ENCODE measurements around the gene SPEM3.
A peak's percentile ranks its signal among the peaks of the same experiment; 100 is the strongest.

The SPEM3 gene

DNA sequence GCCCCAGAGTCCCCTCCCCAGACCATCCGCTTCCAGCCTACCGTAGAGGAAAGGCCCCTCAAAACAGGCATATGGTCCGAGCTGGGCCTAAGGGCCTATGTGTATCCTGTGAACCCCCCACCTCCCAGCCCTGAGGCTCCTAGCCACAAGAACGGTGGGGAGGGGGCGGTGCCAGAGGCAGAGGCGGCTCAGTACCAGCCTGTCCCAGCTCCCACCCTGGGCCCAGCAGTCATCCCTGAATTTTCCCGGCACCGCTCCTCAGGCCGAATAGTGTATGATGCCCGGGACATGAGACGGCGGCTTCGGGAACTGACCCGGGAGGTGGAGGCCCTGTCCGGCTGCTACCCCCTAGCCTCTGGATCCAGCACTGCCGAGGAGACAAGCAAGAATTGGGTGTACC is 7.5 kb upstream of the SPEM3 start:
- no peak for DNase-seq (ENCODE audit: low spot score)

DNA sequence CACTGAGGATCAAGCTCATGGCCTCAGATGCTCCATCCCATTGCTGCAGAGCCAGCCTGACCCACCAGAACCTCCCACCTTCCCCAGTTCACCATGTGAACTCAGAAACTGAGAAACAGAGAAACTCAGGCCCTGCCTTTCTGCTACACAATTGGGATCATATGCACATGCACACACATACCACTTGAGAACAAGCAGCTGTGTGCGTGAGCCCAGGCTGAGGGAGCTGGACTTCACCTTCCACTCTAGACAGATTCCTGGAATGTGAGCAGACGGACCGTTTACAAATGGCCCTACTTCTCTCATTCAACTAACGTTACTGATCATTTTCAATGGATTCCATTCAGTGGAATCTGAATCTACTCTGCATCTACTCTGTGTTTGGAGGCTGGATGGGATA is 5.0 kb upstream of the SPEM3 start:
- DNase-seq (ENCODE audit: low spot score): no peak

- DNase-seq (ENCODE audit: low spot score): no peak
Measured at GRCh38 chr17:7425316-7425715, 3.3 kb upstream of the SPEM3 start, which contains the start of gene SPEM2. SPEM2 (plus strand) TSS chr17:7425616; CDS start chr17:7425689, 73 bp downstream.

DNA sequence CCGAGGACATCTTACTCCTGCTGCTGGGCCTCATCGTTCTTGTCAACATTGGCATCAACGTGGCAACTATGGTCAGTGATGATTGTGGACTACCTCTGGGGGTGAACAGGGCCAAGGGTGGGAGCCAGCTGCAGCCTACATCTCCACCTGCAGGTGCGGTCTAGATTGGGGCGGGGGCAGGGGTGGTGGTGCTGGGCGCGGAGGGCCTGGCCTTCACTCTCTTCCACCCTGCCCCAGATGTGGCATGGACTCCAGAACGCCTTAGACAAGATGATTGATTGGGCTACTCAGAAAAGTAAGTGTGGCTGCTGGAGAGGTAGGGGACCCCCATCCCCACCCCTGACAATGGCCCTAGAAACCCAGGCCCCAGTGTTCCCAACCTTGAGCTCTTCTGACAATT is 2.9 kb upstream of the SPEM3 start:
- no peak for DNase-seq (ENCODE audit: low spot score)

DNA sequence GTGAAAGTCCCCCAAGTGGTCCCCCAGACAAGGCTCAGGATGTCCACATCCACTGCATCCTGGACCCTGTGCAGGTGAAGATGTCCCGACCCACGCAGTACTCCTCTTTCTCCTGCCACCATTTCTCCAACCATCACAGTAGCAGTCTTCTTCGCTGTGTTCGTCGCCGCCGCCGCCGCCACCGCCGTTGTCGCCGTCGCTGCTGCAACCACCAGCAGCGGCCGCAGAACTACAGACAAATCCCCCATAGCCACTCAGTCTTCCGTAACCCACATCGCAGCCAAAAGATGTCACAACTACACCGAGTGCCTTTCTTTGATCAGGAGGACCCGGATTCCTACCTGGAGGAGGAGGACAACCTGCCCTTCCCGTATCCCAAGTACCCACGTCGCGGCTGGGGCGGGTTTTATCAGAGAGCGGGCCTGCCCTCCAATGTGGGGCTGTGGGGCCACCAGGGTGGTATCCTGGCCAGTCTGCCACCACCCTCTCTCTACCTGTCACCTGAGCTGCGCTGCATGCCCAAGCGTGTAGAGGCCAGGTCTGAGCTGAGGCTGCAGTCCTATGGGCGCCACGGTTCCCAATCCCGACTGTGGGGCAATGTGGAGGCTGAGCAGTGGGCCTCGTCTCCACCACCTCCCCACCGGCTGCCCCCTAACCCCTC is 2.3 kb upstream of the SPEM3 start:
- DNase-seq (ENCODE audit: low spot score): no peak

GRCh38 chr17:7426896-7427489 is 1.7 kb upstream of the SPEM3 start:
- no peak for DNase-seq (ENCODE audit: low spot score)

DNA sequence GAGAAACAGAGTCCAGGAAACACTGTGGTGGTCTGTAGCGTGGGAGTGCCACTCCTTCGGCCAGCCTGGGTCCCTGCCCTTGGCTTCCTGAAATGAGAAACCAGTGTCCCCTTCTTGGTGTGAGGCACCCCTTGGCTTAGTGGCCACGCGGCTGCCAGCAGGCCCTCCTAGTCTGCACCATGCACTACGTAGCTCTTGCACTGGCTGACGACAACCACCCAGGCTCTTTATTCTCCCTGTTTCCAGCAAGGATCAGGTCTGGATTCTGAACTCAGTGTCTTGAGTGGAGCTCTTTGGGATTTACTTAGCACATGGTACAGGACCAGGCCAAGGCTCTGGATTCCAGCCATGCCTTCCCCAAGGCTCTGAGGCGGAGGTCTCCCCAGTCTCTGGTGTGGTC is 1.1 kb upstream of the SPEM3 start:
- DNase-seq (ENCODE audit: low spot score): no peak

GRCh38 chr17:7429722-7430121 is 1.1 kb downstream of the SPEM3 start:
- DNase-seq (ENCODE audit: low spot score): no peak

DNA sequence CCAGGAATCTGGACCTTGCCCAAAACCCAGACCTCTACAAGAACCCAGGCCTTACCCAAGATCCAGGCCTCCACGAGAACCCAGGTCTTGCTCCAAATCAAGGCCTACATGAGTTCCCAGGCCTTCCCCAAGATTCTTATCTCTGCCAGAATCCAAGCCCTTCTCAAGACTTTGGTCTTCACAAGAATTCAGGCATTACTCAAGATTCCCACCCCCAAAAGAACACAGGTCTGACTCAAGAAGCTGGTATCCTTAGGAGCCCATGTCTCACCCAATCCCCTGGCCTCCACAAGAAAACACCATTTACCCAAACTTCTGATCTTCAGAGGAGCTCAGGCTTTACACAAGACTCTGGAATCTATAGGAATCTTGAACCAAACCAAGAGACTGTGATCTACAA is 2.6 kb downstream of the SPEM3 start:
- DNase-seq (ENCODE audit: low spot score): no peak

- DNase-seq (ENCODE audit: low spot score): no peak
Measured at GRCh38 chr17:7432296-7432695, 3.6 kb downstream of the SPEM3 start.

- peak; percentile 27 for DNase-seq (ENCODE audit: low spot score)
Measured at GRCh38 chr17:7435676-7436555, 7.3 kb downstream of the SPEM3 start.

DNA sequence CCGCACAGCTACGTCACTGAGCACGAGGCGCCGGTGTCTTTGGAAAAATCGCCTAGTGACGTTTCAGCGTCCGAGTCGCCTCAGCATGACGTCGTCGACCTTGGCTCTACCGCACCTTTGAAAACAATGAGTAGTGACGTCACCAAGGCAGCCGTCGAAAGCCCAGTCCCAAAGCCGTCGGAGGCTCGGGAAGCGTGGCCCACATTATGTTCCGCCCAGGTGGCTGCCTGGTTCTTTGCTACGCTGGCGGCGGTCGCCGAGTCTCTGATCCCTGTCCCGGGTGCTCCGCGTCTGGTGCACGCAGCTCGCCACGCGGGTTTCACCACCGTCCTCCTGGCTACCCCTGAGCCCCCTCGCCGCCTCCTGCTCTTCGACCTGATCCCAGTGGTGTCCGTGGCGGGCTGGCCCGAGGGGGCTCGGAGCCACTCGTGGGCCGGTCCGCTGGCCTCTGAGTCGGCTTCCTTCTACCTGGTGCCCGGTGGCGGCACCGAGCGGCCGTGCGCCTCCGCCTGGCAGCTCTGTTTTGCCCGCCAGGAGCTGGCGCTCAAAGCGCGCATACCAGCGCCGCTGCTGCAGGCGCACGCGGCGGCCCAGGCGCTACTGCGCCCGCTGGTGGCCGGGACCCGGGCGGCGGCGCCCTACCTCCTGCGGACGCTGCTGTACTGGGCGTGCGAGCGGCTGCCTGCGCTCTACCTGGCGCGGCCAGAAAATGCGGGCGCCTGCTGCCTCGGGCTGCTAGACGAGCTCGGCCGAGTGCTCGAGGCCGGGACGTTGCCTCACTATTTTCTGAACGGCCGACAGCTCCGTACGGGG is 8.1 kb downstream of the SPEM3 start:
- peak; percentile 75 for DNase-seq (ENCODE audit: low spot score)

DNA sequence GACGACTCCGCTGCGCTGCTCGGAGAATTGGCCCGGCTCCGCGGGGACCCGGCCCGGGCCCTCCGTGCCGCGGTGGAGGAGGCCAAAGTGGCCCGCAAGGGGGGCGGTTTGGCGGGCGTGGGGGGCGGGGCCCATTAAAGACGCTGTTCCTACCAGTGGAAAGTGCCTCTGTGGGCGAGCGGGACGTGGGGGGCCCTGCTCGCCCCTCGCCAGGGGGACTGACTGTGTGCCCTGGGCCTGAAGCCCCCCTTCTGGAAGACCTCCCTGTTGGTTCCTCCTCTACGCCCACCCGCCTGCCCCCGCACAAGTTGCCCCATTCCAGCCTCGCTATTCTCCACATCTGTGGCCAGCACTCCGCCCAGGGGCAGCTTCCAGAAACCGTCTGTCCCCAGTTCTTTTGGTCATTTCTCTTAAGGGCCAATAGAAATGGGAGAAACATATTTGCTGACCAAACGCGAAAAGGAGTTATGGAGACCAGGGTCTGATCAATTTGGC is 8.8 kb downstream of the SPEM3 start:
- DNase-seq (ENCODE audit: low spot score): no peak

DNA sequence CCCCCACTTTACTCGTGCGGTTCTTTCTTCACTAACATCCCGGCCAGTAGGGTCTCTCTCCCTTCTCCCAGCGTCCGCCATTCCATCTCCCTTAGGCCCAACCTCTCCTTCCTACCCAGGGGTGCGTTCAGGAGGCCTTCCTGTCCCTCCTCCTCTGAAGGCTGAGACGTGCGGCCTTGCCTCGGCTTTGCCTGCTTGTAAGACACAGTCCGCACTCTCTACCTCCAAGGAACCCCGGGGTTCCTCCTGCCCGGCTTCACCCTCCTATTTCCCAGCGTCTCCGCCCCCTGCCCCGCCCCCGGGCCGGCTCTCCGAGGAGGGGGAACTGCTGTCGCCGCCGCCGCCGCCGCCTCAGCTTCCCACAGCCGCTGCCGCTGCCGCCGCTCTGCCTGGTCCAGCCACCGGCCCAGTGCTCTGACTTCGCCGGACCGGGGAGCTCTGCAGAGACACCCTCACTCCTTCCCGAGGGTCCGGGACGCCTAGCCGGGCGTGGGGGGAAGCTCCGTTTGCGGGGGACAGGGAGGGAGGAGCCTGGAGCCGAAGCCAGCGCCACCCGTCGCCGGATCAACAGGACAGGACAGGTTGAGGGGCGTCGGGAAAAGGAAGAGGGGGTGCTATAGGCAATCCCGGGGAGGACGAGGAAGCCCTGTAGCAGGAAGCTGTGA is 9.4 kb downstream of the SPEM3 start:
- no peak for DNase-seq (ENCODE audit: low spot score)

GRCh38 chr17:7438656-7439460 is 10.2 kb downstream of the SPEM3 start:
- DNase-seq (ENCODE audit: low spot score): no peak

DNA sequence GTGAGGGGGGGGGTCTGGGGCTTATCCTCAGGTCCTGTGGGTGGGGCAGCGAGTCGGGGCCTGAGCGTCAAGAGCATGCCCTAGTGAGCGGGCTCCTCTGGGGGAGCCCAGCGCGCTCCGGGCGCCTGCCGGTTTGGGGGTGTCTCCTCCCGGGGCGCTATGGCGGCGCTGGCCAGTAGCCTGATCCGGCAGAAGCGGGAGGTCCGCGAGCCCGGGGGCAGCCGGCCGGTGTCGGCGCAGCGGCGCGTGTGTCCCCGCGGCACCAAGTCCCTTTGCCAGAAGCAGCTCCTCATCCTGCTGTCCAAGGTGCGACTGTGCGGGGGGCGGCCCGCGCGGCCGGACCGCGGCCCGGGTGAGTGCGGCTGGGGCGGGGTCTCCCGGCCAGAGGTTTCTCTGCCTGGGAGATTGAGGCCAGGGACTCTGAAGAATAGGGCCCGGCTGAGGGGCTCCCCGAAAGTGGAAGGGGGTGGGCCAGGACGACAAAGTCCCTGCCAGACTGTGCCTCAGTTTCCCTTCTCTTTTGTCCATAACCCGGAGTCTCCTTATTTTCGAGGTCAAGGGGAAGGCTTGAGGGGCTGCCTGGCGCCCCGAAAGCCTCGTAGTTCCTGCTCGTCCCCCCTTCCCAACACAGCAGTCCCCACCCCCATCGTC is 10.9 kb downstream of the SPEM3 start, which contains the start of gene FGF11:
TSS of gene FGF11 (plus strand) at position 51 of the 651 bp plus-strand sequence. CDS start at position 160, 109 bp downstream.
- no peak for DNase-seq (ENCODE audit: low spot score)

DNA sequence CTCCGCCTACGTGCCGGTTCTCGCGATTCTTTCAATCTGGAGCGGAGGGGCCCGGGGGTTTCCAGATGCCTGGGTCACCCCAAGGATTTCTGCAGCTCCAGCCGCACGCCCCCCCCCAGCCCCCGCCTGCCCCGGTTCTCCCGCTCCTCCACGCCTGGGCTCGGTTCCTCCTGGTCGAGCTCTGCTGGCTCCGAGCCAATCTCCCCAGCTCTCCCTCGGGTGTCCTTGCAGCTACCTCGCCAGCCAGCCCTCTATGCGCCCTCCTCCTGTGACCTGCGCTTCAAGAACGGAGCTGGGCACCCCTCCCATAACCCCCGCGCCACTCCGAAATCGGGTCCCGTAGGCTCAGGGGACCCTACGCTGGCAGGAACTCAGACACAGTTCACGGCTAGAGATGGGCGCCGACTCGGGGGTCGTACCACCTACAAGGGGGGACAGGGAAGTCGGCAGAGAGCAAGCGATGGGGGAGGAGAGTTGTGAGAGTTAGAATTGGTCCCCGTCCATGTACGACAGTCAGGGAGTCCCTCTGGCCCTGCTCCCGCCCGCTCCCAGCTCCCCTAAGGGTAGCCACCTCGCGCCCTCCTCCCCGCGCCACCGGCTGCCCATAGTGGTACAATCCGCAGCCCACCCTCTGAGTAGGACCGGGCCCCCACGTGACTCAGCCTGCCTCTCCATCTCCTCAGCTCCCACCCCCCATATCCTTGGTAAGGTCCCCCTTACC is 11.6 kb downstream of the SPEM3 start:
- no peak for DNase-seq (ENCODE audit: low spot score)

- no peak for DNase-seq (ENCODE audit: low spot score)
Measured at GRCh38 chr17:7440834-7441195, 12.2 kb downstream of the SPEM3 start.

DNA sequence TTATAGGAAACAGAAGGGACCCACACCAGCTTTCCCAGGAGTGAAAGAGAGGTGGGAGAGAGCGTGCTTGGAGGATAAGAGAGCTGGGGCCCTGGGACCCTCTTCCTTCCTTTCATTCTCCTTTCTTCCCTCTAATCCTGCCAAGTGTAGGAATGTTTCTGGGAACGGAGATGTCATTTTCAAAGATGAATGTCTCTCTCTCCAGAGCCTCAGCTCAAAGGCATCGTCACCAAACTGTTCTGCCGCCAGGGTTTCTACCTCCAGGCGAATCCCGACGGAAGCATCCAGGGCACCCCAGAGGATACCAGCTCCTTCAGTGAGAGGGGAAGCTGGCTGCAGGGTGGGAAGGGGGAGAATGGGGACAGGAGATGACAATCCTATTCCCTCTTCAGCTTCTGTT is 12.6 kb downstream of the SPEM3 start:
- DNase-seq (ENCODE audit: low spot score): no peak
